ENCODE data around the gene MRPL41. TPM values are rescaled to one million over a fixed set of nuclear protein-coding genes. Genes with fewer than 3 reads are reported as not detected.
A peak's percentile ranks its signal among the peaks of the same experiment; 100 is the strongest.

MRPL41 gene
- total RNA-seq, 1 experiment from 2014 or later = 62.2 TPM

- H3K4me3 ChIP-seq = no peak overlapping the region
- no peaks in the 10 kb centered on the region for H3K27me3 ChIP-seq
- peaks cover 33% of the 10 kb centered on the region for H3K36me3 ChIP-seq
- DNase-seq = no peak
- H3K9me3 ChIP-seq = no peaks in the 10 kb centered on the region
Observed at GRCh38 chr9:137569609-137570203, 18.0 kb downstream of the MRPL41 start.

GRCh38 chr9:137570566-137570965 is 18.9 kb downstream of the MRPL41 start:
- Histone ChIP-seq H3K4me3 (no peak overlapping the region), H3K27me3 (no peaks in the 10 kb centered on the region), H3K36me3 (peaks cover 40% of the 10 kb centered on the region), H3K9me3 (no peaks in the 10 kb centered on the region)
- DNase-seq = no peak

- Histone ChIP-seq H3K36me3 (peaks cover 49% of the 10 kb centered on the region), H3K4me3 (no peak overlapping the region), H3K27me3 (no peaks in the 10 kb centered on the region), H3K9me3 (no peaks in the 10 kb centered on the region)
- DNase-seq = no peak
Observed at GRCh38 chr9:137574192-137574591, 22.5 kb downstream of the MRPL41 start.

GRCh38 chr9:137575364-137575715 is 23.7 kb downstream of the MRPL41 start:
- H3K27me3 ChIP-seq = no peaks in the 10 kb centered on the region
- H3K36me3 ChIP-seq = peaks cover 47% of the 10 kb centered on the region
- no peak overlapping the region for H3K4me3 ChIP-seq
- DNase-seq = no peak
- H3K9me3 ChIP-seq = no peaks in the 10 kb centered on the region

GRCh38 chr9:137575716-137576411 is 24.2 kb downstream of the MRPL41 start:
- Histone ChIP-seq H3K36me3 (peaks cover 45% of the 10 kb centered on the region), H3K4me3 (no peak overlapping the region), H3K27me3 (no peaks in the 10 kb centered on the region), H3K9me3 (no peaks in the 10 kb centered on the region)
- no peak for DNase-seq

- Histone ChIP-seq H3K27me3 (no peaks in the 10 kb centered on the region), H3K36me3 (peaks cover 44% of the 10 kb centered on the region), H3K4me3 (peak within 1 kb of the TSS; percentile 89), H3K9me3 (no peaks in the 10 kb centered on the region)
- DNase-seq = peak; percentile 96
Observed at GRCh38 chr9:137578518-137579258, 27.0 kb downstream of the MRPL41 start, which contains the start of gene DPH7. Gene DPH7 (minus strand): TSS chr9:137578925. CDS start chr9:137578777, 148 bp downstream.

GRCh38 chr9:137579259-137579604 is 27.6 kb downstream of the MRPL41 start:
- no peak for DNase-seq
- Histone ChIP-seq H3K4me3 (peak overlapping the region; percentile 89), H3K27me3 (no peaks in the 10 kb centered on the region), H3K9me3 (no peaks in the 10 kb centered on the region), H3K36me3 (peaks cover 40% of the 10 kb centered on the region)

GRCh38 chr9:137580209-137580953 is 28.7 kb downstream of the MRPL41 start:
- Histone ChIP-seq H3K9me3 (no peaks in the 10 kb centered on the region), H3K36me3 (peaks cover 34% of the 10 kb centered on the region), H3K4me3 (no peak overlapping the region), H3K27me3 (no peaks in the 10 kb centered on the region)
- DNase-seq = no peak

GRCh38 chr9:137580954-137581322 is 29.3 kb downstream of the MRPL41 start:
- DNase-seq = no peak
- Histone ChIP-seq H3K9me3 (no peaks in the 10 kb centered on the region), H3K36me3 (peaks cover 28% of the 10 kb centered on the region), H3K27me3 (no peaks in the 10 kb centered on the region), H3K4me3 (no peak overlapping the region)

- peaks cover 22% of the 10 kb centered on the region for H3K36me3 ChIP-seq
- H3K27me3 ChIP-seq = no peaks in the 10 kb centered on the region
- H3K4me3 ChIP-seq = no peak overlapping the region
- DNase-seq = no peak
- H3K9me3 ChIP-seq = no peaks in the 10 kb centered on the region
Observed at GRCh38 chr9:137581361-137582285, 29.9 kb downstream of the MRPL41 start.

- no peak for DNase-seq
Observed at GRCh38 chr9:137582286-137582860, 30.7 kb downstream of the MRPL41 start.

GRCh38 chr9:137583347-137583746 is 31.7 kb downstream of the MRPL41 start:
- no peaks in the 10 kb centered on the region for H3K9me3 ChIP-seq
- no peak for DNase-seq
- H3K27me3 ChIP-seq = no peaks in the 10 kb centered on the region
- H3K36me3 ChIP-seq = peaks cover 39% of the 10 kb centered on the region
- no peak overlapping the region for H3K4me3 ChIP-seq

More at GRCh38 chr9:137582286-137582860, 30.7 kb downstream of the MRPL41 start:
- H3K4me3 ChIP-seq = no peak overlapping the region
- no peaks in the 10 kb centered on the region for H3K27me3 ChIP-seq
- no peaks in the 10 kb centered on the region for H3K9me3 ChIP-seq
- H3K36me3 ChIP-seq = peaks cover 29% of the 10 kb centered on the region

GRCh38 chr9:137583957-137584356 is 32.3 kb downstream of the MRPL41 start:
- Histone ChIP-seq H3K27me3 (no peaks in the 10 kb centered on the region), H3K9me3 (no peaks in the 10 kb centered on the region), H3K36me3 (peaks cover 43% of the 10 kb centered on the region), H3K4me3 (no peak overlapping the region)
- DNase-seq = no peak

- H3K36me3 ChIP-seq = peaks cover 47% of the 10 kb centered on the region
- no peak for DNase-seq
Observed at GRCh38 chr9:137586854-137587253, 35.2 kb downstream of the MRPL41 start.

GRCh38 chr9:137588311-137588710 is 36.6 kb downstream of the MRPL41 start:
- H3K4me3 ChIP-seq = no peak overlapping the region; the same call in 1 of the 2 replicates
- peaks cover 41% of the 10 kb centered on the region for H3K36me3 ChIP-seq
- DNase-seq = no peak
- H3K27me3 ChIP-seq = no peaks in the 10 kb centered on the region
- H3K9me3 ChIP-seq = no peaks in the 10 kb centered on the region

More at GRCh38 chr9:137586854-137587253, 35.2 kb downstream of the MRPL41 start:
- no peaks in the 10 kb centered on the region for H3K27me3 ChIP-seq
- H3K9me3 ChIP-seq = no peaks in the 10 kb centered on the region
- H3K4me3 ChIP-seq = no peak overlapping the region

GRCh38 chr9:137588891-137589290 is 37.2 kb downstream of the MRPL41 start:
- DNase-seq = no peak
- Histone ChIP-seq H3K4me3 (peak overlapping the region; percentile 70), H3K36me3 (peaks cover 37% of the 10 kb centered on the region), H3K9me3 (no peaks in the 10 kb centered on the region), H3K27me3 (no peaks in the 10 kb centered on the region)

All from MG63 (cell line).